GM12873 (cell line): ENCODE data around the gene SNAP29.

Experiments
- CTCF ChIP-seq: IDR thresholded peaks from 2 replicates; pipeline ENCODE4 v1.5.1; 2012; ENCODE audit warnings: low read depth, mild to moderate bottlenecking, moderate library complexity, low read length, control low read depth; ENCODE audit not compliant: insufficient read depth; ENCODE audit errors: missing control alignments

The SNAP29 gene

GRCh38 chr22:20877715-20878114, 18.9 kb downstream of the SNAP29 start:
- TF ChIP-seq CTCF, result no peak

GRCh38 chr22:20881231-20881630, 22.4 kb downstream of the SNAP29 start:
- no peak for TF ChIP-seq CTCF

- TF ChIP-seq CTCF, result no peak
Measured at GRCh38 chr22:20881869-20882815, 23.3 kb downstream of the SNAP29 start.

GRCh38 chr22:20882855-20883254, 24.0 kb downstream of the SNAP29 start:
- no peak for TF ChIP-seq CTCF

- no peak for TF ChIP-seq CTCF
Measured at GRCh38 chr22:20884454-20884853, 25.6 kb downstream of the SNAP29 start.

GRCh38 chr22:20885017-20885556, 26.3 kb downstream of the SNAP29 start:
- no peak for TF ChIP-seq CTCF

GRCh38 chr22:20885557-20886323, 26.9 kb downstream of the SNAP29 start:
- peak; percentile 93 for TF ChIP-seq CTCF
